ENCODE data around the gene WNT8A. TPM values are rescaled to one million over a fixed set of nuclear protein-coding genes. Genes with fewer than 3 reads are reported as not detected.

The WNT8A gene, protein sequence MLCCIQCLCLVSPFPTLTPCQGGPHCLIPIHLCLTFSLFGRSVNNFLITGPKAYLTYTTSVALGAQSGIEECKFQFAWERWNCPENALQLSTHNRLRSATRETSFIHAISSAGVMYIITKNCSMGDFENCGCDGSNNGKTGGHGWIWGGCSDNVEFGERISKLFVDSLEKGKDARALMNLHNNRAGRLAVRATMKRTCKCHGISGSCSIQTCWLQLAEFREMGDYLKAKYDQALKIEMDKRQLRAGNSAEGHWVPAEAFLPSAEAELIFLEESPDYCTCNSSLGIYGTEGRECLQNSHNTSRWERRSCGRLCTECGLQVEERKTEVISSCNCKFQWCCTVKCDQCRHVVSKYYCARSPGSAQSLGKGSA
- not detected in 2 replicates for total RNA-seq
- not detected for total RNA-seq (2013)
- polyA plus RNA-seq: not detected in 2 replicates
- polyA minus RNA-seq: not detected in 2 replicates

- H3K4me3 ChIP-seq (ENCODE audit: control extremely low read depth in 1 of 5, extremely low read depth in 1 of 5, insufficient read depth in 1 of 5, low read depth in 2 of 5, low read length in 4 of 5): no peak within 1 kb of the TSS
Observed at GRCh38 chr5:138083702-138084101, at the start of gene WNT8A. Gene WNT8A (plus strand): TSS chr5:138084033. CDS start chr5:138084128, 95 bp downstream.

More at GRCh38 chr5:138083702-138084101, at the start of gene WNT8A:
- ATAC-seq (ENCODE audit: low read depth) (no peak), DNase-seq (no peak)
- no peaks in the 10 kb centered on the region for H3K27me3 Mint-ChIP-seq
- Histone ChIP-seq H3K9ac (ENCODE audit: low read length) (no peak within 1 kb of the TSS), H3K9me3 (ENCODE audit: control extremely low read depth in 1 of 3, control insufficient read depth in 2 of 3, insufficient read depth in 1 of 3, low read length in 2 of 3) (no peaks in the 10 kb centered on the region), H3K27ac (ENCODE audit: low read length in 2 of 2) (no peak within 1 kb of the TSS), H3K36me3 (replicated peaks in 1 of 2; ENCODE audit: control extremely low read depth in 1 of 2, control insufficient read depth in 1 of 2, extremely low read depth in 1 of 2, insufficient read depth in 2 of 2, low read length in 1 of 2) (no peaks in the 10 kb centered on the region), H3K4me1 (ENCODE audit: control insufficient read depth in 2 of 2, insufficient read depth in 2 of 2, low read length in 2 of 2) (peaks cover 3 to 15% of the 10 kb centered on the region in 2 donors), H2AFZ (ENCODE audit: insufficient read depth, low read depth, low read length, poor library complexity, severe bottlenecking) (no peak within 1 kb of the TSS), H3K4me2 (replicated peaks; ENCODE audit: low read depth, low read length, poor library complexity, severe bottlenecking) (no peak within 1 kb of the TSS), H3K27me3 (replicated peaks in 1 of 4; ENCODE audit: control extremely low read depth in 1 of 4, control insufficient read depth in 3 of 4, insufficient read depth in 4 of 4, low read length in 3 of 4) (no peaks in the 10 kb centered on the region), H3K79me2 (ENCODE audit: control insufficient read depth, insufficient read depth, low read length) (no peaks in the 10 kb centered on the region), H4K20me1 (ENCODE audit: control insufficient read depth, insufficient read depth, low read length, poor library complexity, severe bottlenecking) (no peaks in the 10 kb centered on the region)
- H3K4me1 Mint-ChIP-seq: peaks cover 10% of the 10 kb centered on the region
- WGBS (ENCODE audit: insufficient coverage): 100% methylated on average over 1 of the region's 5 CpGs
- ChIA-PET POLR2A (no interaction called here), CTCF (interaction anchor here (1.2 to 11.8 kb wide), 4 partner anchors 15 to 50 kb away, joined by 4 to 278 read pairs (median 5); no protein-coding TSS in a partner anchor)
- no peaks in the 10 kb centered on the region for H3K9me3 Mint-ChIP-seq (ENCODE audit: insufficient read depth)
- intact Hi-C loops (cut with micrococcal nuclease): loop anchor here (2.0 kb wide), 1 partner anchor 19 kb away; no protein-coding TSS in a partner anchor
- H3K4me3 Mint-ChIP-seq: no peak within 1 kb of the TSS
- TF ChIP-seq EZH2 (IDR thresholded peaks at IDR 0.05; ENCODE audit: borderline replicate concordance, insufficient read depth, low read depth, low read length, poor library complexity, severe bottlenecking): no peak
- TF ChIP-seq, protein P1, sequence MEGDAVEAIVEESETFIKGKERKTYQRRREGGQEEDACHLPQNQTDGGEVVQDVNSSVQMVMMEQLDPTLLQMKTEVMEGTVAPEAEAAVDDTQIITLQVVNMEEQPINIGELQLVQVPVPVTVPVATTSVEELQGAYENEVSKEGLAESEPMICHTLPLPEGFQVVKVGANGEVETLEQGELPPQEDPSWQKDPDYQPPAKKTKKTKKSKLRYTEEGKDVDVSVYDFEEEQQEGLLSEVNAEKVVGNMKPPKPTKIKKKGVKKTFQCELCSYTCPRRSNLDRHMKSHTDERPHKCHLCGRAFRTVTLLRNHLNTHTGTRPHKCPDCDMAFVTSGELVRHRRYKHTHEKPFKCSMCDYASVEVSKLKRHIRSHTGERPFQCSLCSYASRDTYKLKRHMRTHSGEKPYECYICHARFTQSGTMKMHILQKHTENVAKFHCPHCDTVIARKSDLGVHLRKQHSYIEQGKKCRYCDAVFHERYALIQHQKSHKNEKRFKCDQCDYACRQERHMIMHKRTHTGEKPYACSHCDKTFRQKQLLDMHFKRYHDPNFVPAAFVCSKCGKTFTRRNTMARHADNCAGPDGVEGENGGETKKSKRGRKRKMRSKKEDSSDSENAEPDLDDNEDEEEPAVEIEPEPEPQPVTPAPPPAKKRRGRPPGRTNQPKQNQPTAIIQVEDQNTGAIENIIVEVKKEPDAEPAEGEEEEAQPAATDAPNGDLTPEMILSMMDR (IDR thresholded peaks at IDR 0.05): no peak
- no peak within 1 kb of the TSS for H3K27ac Mint-ChIP-seq
